Stimulated activated naive CD8-positive, alpha-beta T cell treated with anti-CD3 and anti-CD28 coated beads, Interleukin-15, Interleukin-2, amounts not matched to agents 100 ng/mL and 50 ng/mL, for 24 hours (primary cell): ENCODE results near the gene GADD45GIP1.

ENCODE experiments used
- H3K27ac Mint-ChIP-seq: one replicate; pipeline ENCODE4 v1.8.0; 2021; ENCODE audit warnings: mild to moderate bottlenecking, mixed read lengths
- H3K27me3 Mint-ChIP-seq: one replicate; pipeline ENCODE4 v1.8.0; 2021; ENCODE audit warnings: mixed read lengths
- H3K36me3 Mint-ChIP-seq: one replicate; pipeline ENCODE4 v1.8.0; 2021; ENCODE audit warnings: low read depth, mixed read lengths
- H3K4me1 Mint-ChIP-seq: one replicate; pipeline ENCODE4 v1.8.0; 2021; ENCODE audit warnings: low read depth, mixed read lengths
- H3K4me3 Mint-ChIP-seq: one replicate; pipeline ENCODE4 v1.8.0; 2021; ENCODE audit warnings: mild to moderate bottlenecking, mixed read lengths
- H3K9me3 Mint-ChIP-seq: one replicate; pipeline ENCODE4 v1.8.0; 2021; ENCODE audit warnings: mixed read lengths

GADD45GIP1 gene

DNA sequence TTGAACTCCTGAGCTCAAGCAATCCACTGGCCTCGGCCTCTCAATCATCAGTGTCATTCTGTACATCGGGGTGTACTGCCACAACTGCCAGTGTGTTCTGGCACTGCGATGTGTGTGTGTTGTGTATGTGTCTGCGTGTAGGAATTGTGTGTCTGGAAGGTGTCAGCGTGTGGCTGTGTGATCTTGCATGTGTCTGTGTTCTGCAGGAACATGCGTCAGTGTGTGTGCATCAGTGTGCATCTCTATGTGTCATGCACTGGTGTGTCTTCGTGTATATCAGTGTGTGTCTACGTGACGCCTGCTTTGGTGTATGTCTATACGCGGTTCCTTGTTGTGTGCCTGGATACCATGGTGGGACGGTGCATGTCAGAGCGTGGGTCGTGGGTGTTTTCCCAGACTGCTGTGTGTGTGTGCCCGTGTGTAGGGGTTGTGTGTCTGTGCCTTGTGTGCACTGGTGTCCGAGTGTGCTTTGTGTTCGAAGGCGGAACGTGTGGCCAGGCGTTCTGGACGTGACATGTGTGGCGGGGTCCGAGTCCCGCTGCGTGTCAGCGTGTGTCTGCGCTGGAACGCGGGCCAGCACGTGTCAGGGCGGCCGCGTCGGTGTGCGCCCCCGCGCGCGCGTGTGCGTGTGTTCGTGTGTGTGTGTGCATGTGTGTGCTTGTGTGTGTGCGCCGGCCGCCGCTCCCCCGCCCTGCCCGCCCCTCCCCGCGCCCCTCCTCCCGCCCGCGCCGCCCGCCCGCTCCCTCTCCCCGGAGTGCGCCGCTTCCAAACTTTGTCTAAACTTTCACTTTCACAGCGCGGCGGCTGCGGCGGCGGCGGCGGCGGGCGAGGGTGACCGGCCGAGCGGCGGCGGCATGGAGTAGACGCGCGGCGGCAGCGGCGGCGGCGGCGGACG is 37.9 kb upstream of the GADD45GIP1 start, which contains the start of gene NFIX:
NFIX (plus strand) TSS at position 775 of the 895 bp plus-strand sequence. CDS start 363 bp downstream, outside the sequence.
- no peaks in the 10 kb centered on the region for H3K9me3 Mint-ChIP-seq
- peaks cover 7% of the 10 kb centered on the region for H3K4me1 Mint-ChIP-seq
- H3K36me3 Mint-ChIP-seq = peaks cover 4% of the 10 kb centered on the region
- peak within 1 kb of the TSS; percentile 87 for H3K4me3 Mint-ChIP-seq
- H3K27ac Mint-ChIP-seq = peak within 1 kb of the TSS; percentile 87
- H3K27me3 Mint-ChIP-seq = peaks cover 10% of the 10 kb centered on the region

DNA sequence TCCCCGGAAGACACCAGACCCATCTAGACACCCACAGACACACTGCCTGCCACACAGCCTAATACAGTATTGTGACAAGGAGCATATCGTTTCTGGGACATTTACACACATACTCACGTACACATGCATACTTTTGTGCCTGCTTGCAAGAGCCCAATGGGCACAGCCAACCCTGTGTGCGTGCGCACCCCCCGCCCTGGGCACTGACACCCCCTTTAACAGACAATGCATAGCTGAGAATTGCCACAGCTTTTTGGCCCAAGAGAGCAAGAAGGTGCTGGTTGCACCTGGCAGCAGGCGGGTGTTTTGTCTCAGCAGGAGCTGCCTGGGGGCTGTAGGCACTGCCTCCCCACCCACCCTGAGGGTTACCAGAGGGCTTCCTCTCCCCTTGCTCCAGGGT is 36.5 kb upstream of the GADD45GIP1 start:
- Mint-ChIP-seq H3K9me3 (no peaks in the 10 kb centered on the region), H3K4me3 (no peak overlapping the region), H3K27me3 (peaks cover 10% of the 10 kb centered on the region), H3K27ac (peak overlapping the region; percentile 34), H3K36me3 (peaks cover under 1% of the 10 kb centered on the region), H3K4me1 (peaks cover 7% of the 10 kb centered on the region)

- Mint-ChIP-seq H3K9me3 (no peaks in the 10 kb centered on the region), H3K36me3 (no peaks in the 10 kb centered on the region), H3K27me3 (peaks cover 10% of the 10 kb centered on the region), H3K27ac (no peak overlapping the region), H3K4me3 (no peak overlapping the region), H3K4me1 (peaks cover 7% of the 10 kb centered on the region)
Measured at GRCh38 chr19:12992729-12993128, 35.7 kb upstream of the GADD45GIP1 start.

DNA sequence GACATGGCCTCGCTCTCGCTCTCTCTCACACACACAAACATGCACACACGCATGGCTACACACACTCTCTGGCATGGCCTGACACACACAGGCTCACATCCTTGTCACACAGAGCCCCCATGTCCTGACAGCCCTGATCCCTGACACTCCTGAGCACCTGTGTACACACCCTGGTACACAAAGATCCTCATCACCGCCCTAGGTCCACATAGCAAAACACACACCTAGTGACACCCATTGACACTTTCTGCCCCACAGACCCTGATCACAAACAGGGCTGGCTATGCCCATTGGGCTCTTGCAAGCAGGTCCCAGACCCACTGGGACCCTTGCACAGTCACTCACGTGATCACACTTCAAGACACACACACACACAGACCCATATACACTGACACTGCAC is 34.3 kb upstream of the GADD45GIP1 start:
- no peaks in the 10 kb centered on the region for H3K36me3 Mint-ChIP-seq
- H3K4me3 Mint-ChIP-seq = no peak overlapping the region
- H3K27ac Mint-ChIP-seq = no peak overlapping the region
- peaks cover 7% of the 10 kb centered on the region for H3K4me1 Mint-ChIP-seq
- H3K27me3 Mint-ChIP-seq = peaks cover 15% of the 10 kb centered on the region
- H3K9me3 Mint-ChIP-seq = no peaks in the 10 kb centered on the region

DNA sequence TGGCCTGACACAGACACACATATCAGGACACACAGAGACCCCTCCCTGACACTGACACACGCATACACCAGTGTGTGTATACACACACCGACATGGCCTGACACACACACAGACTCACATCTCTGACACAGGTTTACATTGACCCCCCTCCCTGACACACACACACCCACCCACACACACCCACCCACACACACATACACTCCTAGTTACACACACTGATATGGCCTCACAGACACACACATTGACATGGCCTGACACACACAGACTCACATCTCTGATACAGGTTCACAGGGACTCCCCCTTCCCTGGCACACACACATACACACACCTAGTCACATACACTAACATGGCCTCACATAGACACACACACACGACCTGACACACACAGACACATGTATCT is 33.8 kb upstream of the GADD45GIP1 start:
- Mint-ChIP-seq H3K9me3 (no peaks in the 10 kb centered on the region), H3K36me3 (no peaks in the 10 kb centered on the region), H3K27ac (no peak overlapping the region), H3K4me1 (peaks cover 7% of the 10 kb centered on the region), H3K4me3 (no peak overlapping the region), H3K27me3 (peaks cover 15% of the 10 kb centered on the region)

DNA sequence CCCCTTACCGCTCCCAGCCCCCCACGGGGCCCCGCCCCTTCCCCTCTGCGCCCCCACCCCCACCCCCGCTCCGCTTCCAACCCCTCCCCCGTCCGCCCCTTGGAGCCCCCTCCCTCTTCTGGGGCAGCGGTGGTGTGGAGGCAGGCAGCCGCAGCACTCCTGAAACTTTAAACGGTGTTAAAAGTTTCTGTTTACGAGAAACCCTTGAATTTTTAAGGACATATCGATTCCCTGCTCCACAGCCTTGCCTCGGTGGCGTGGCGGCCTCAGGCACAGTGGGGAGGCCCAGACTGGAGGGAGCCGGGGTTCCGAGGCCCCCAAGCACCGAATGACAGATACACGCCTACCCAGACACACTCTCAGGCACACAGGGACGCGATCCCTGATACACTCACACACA is 33.4 kb upstream of the GADD45GIP1 start:
- Mint-ChIP-seq H3K4me1 (peaks cover 8% of the 10 kb centered on the region), H3K36me3 (no peaks in the 10 kb centered on the region), H3K27ac (no peak overlapping the region), H3K27me3 (peaks cover 15% of the 10 kb centered on the region), H3K4me3 (no peak overlapping the region), H3K9me3 (no peaks in the 10 kb centered on the region)

DNA sequence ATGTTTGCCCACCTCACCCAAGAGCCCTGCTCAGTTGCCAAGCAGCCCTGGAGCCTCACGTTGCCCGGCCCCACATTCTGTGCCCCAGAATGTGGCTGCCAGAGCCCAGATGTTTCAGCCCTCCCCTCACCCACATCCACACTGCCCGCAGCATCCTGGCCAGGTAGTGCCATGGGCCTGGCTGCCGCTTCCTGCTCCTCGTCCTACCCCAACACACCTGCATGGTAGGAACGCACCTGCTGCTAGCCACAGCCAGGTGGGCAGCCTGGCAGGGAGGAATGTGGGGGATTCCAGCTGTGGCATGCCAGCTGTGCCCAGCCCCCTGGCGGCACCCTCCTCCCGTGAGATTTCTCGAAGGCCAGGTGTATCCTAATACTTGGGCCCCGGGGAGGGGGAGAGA is 30.8 kb upstream of the GADD45GIP1 start:
- Mint-ChIP-seq H3K4me1 (peaks cover 4% of the 10 kb centered on the region), H3K36me3 (no peaks in the 10 kb centered on the region), H3K27ac (no peak overlapping the region), H3K9me3 (no peaks in the 10 kb centered on the region), H3K4me3 (no peak overlapping the region), H3K27me3 (peaks cover 6% of the 10 kb centered on the region)

DNA sequence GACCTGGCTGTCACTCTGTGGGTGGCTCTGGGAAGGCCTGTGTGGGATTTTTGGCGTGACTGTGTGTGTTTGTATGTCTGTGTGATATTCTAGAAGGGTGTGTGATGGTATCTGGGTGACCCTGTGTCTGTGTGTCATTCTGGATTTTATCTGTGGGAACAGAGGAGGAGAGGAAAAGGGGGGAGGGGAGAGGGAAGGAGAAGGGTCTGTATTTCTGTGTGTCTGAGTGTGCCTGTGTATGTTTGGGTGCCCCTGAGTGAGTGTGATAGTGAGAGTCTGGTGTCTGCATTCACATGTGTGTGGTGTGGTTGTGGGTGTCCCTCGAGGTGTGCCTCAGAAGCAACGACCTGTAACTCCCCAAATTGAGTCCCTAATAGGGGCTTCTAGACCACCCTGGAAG is 30.2 kb upstream of the GADD45GIP1 start:
- Mint-ChIP-seq H3K4me1 (peaks cover 4% of the 10 kb centered on the region), H3K27ac (no peak overlapping the region), H3K36me3 (no peaks in the 10 kb centered on the region)

GRCh38 chr19:12986726-12987125 is 29.7 kb upstream of the GADD45GIP1 start:
- Mint-ChIP-seq H3K27me3 (peaks cover 6% of the 10 kb centered on the region), H3K4me1 (peaks cover 4% of the 10 kb centered on the region), H3K27ac (no peak overlapping the region), H3K9me3 (no peaks in the 10 kb centered on the region), H3K4me3 (no peak overlapping the region), H3K36me3 (no peaks in the 10 kb centered on the region)

More for the DNA sequence above, 30.2 kb upstream of the GADD45GIP1 start:
- Mint-ChIP-seq H3K9me3 (no peaks in the 10 kb centered on the region), H3K27me3 (peaks cover 6% of the 10 kb centered on the region), H3K4me3 (no peak overlapping the region)

DNA sequence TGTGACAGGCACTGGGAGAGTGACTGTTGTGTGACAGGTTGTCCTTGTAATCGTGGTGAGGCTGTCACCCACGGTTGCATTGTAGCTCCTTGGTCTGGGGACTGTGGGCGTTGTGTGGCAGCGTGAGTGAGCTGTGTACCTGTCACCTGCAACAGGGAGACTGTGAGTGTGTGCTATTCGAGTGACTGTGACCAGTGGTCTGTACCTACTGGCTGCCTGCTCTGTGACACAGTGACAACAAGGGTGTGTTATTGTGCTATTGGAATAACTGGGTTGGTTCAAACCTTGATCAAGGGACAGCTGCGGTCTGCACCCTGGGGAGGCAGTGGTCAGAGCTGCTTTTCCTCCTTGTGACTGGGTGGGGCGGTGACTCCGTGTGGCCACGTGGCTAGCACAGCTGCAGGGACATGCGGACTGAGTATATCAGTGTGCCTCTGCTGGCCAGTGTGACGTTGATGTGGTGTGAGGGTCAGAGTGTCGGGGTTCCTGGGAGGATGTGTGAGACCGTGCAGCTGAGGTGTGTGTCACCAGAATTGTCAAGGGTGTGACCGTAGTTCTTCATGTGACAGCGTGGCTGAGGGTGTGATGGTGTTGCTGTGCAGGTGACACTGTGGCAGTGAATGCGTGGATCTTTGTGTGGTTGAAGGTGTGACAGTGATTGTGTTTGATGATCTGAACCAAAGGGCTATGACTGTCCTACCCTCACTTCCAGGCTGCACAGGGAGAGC is 28.2 kb upstream of the GADD45GIP1 start:
- Mint-ChIP-seq H3K9me3 (no peaks in the 10 kb centered on the region), H3K4me1 (peaks cover 4% of the 10 kb centered on the region), H3K27me3 (peaks cover 6% of the 10 kb centered on the region), H3K27ac (no peak overlapping the region), H3K4me3 (no peak overlapping the region), H3K36me3 (no peaks in the 10 kb centered on the region)

DNA sequence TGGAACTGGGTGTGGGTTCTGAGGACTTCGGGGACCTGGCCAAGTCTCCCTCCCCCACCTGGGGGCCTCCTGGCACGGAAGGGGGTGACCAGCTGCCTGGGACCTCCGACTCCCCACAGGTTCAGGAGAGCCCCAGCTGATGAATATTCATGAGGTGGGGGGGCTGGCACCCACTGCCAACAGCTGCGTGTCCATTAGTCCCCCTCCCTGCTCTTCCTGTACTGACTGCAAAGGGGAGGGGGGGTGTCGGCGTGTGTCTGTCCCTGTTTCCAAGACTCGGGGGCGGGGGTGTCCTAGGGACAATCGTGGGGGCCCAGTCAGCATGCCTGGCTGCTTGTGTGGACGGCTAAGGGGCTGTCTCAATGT is 27.6 kb upstream of the GADD45GIP1 start:
- Mint-ChIP-seq H3K36me3 (no peaks in the 10 kb centered on the region), H3K4me1 (peaks cover 4% of the 10 kb centered on the region), H3K4me3 (no peak overlapping the region), H3K27ac (no peak overlapping the region), H3K27me3 (peaks cover 6% of the 10 kb centered on the region), H3K9me3 (no peaks in the 10 kb centered on the region)

- H3K27ac Mint-ChIP-seq = no peak overlapping the region
- no peak overlapping the region for H3K4me3 Mint-ChIP-seq
- H3K27me3 Mint-ChIP-seq = peaks cover 6% of the 10 kb centered on the region
- H3K9me3 Mint-ChIP-seq = no peaks in the 10 kb centered on the region
- peaks cover 4% of the 10 kb centered on the region for H3K4me1 Mint-ChIP-seq
- H3K36me3 Mint-ChIP-seq = no peaks in the 10 kb centered on the region
Measured at GRCh38 chr19:12984143-12984627, 27.2 kb upstream of the GADD45GIP1 start.

DNA sequence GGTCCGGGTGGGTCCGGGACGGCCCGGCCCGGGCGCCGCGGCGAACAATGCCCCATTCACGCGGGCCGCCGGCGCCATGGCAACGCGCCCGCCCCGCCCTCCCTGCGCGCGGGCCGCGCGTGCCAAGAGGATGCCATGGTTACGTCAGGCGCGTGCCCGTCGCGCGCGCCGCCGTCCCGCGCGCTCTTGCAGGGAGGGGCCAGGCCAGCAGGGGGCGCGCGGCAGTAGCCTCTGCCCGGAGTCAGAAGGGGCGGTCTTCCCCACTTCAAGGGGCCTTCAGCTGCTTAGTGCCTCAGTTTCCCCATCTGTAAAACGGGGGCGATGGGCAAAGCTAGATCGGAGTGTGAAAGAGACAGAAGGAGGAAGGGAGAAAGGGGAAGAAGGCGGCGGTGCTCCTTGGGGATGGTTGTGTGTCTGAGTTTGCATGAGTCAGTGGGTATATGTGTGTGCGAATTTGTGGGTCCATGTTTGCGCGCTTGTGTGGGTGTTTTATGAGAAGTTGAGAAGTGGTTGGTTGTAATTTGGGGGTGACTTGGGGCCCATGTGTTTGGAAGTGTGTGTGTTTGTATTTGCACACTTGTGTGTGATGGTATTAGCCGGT is 26.6 kb upstream of the GADD45GIP1 start:
- no peaks in the 10 kb centered on the region for H3K36me3 Mint-ChIP-seq
- peaks cover 6% of the 10 kb centered on the region for H3K27me3 Mint-ChIP-seq
- H3K27ac Mint-ChIP-seq = no peak overlapping the region
- H3K4me1 Mint-ChIP-seq = peaks cover 4% of the 10 kb centered on the region
- no peak overlapping the region for H3K4me3 Mint-ChIP-seq
- no peaks in the 10 kb centered on the region for H3K9me3 Mint-ChIP-seq

- H3K27me3 Mint-ChIP-seq = peaks cover 6% of the 10 kb centered on the region
- H3K27ac Mint-ChIP-seq = no peak overlapping the region
- H3K4me3 Mint-ChIP-seq = no peak overlapping the region
- peaks cover 4% of the 10 kb centered on the region for H3K4me1 Mint-ChIP-seq
- no peaks in the 10 kb centered on the region for H3K9me3 Mint-ChIP-seq
- H3K36me3 Mint-ChIP-seq = no peaks in the 10 kb centered on the region
Measured at GRCh38 chr19:12983091-12983490, 26.1 kb upstream of the GADD45GIP1 start.

DNA sequence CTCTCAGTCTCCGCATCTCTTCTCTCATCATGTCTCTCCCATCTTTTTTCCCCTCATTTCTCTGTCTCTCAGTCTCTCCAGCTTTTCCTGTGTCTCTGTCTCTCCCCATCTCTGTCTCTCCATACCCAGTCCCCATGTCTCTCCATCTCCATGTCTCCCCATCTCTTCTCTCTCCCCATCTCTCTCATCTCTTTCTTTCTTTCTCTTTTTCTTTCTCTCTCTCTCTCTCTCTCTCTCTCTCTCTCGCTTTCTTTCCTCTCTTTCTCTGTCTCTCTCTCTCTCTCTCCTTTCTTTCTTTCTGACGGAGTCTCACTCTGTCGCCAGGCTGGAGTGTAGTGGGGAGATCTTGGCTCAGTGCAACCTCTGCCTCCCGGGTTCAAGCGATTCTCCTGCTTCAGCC is 25.6 kb upstream of the GADD45GIP1 start:
- H3K4me3 Mint-ChIP-seq = no peak overlapping the region

More for the DNA sequence above, 25.6 kb upstream of the GADD45GIP1 start:
- Mint-ChIP-seq H3K4me1 (peaks cover 4% of the 10 kb centered on the region), H3K36me3 (no peaks in the 10 kb centered on the region), H3K27ac (no peak overlapping the region), H3K27me3 (peaks cover 11% of the 10 kb centered on the region), H3K9me3 (no peaks in the 10 kb centered on the region)
